PC-9 (cell line): Measurements from ENCODE around the gene PDZD4. TPM values are rescaled to one million over a fixed set of nuclear protein-coding genes. Genes with fewer than 3 reads are reported as not detected.

Source experiments
- BruUV-seq: library from RNA; stranded (reverse); fragments of 400-500 nt; replicated peaks from 2 replicates; lab custom pipeline; 2021; lab: Mats Ljungman, UMichigan
- CTCF ChIA-PET: fragments of 300-600 bp; sonication (Branson Sonifier 250); formaldehyde crosslinking; loops from one replicate; lab custom pipeline; 2022; ENCODE audit warnings: antibody characterized with exemption; lab: Charles Lee
- POLR2A ChIA-PET: fragments of 300-600 bp; sonication (Branson Sonifier 250); formaldehyde crosslinking; loops from one replicate; lab custom pipeline; 2022; ENCODE audit warnings: antibody characterized with exemption; ENCODE audit not compliant: unreplicated experiment; lab: Charles Lee
- DNase-seq, 2 experiments: peaks; one replicate each; pipeline versions ENCODE4 v3.0.0 to v3.0.0-alpha.2; 2015 to 2022; ENCODE audit warnings: mixed read lengths in 1 of 2
- H2AFZ ChIP-seq: fragments of 200-600 bp; sonication (generic); 2 replicates; pipeline ENCODE4 v1.8.1; 2017; ENCODE audit warnings: antibody characterized with exemption
- H3F3A ChIP-seq: fragments of 200-600 bp; sonication (generic); 2 replicates; pipeline ENCODE4 v1.8.1; 2017; ENCODE audit warnings: antibody characterized with exemption, mild to moderate bottlenecking, low read depth; ENCODE audit not compliant: insufficient read depth
- H3K27ac ChIP-seq: fragments of 200-600 bp; sonication (generic); 2 replicates; pipeline ENCODE4 v1.6.1; 2016; ENCODE audit warnings: mixed run types
- H3K27me3 ChIP-seq: fragments of 200-600 bp; sonication (generic); 2 replicates; pipeline ENCODE4 v1.6.1; 2016; ENCODE audit warnings: low read depth, mixed run types; ENCODE audit not compliant: insufficient read depth
- H3K36me3 ChIP-seq: fragments of 200-600 bp; sonication (generic); 2 replicates; pipeline ENCODE4 v1.6.1; 2016; ENCODE audit warnings: low read depth, mixed run types
- H3K4me1 ChIP-seq: fragments of 200-600 bp; sonication (generic); replicated peaks from 2 replicates; pipeline ENCODE4 v1.6.1; 2016; ENCODE audit warnings: mixed run types; ENCODE audit not compliant: insufficient read depth
- H3K4me2 ChIP-seq: fragments of 200-600 bp; sonication (generic); 2 replicates; pipeline ENCODE4 v1.6.1; 2017; ENCODE audit warnings: mixed run types
- H3K4me3 ChIP-seq: fragments of 200-600 bp; sonication (generic); 2 replicates; pipeline ENCODE4 v1.6.1; 2016; ENCODE audit warnings: mixed run types
- H3K79me2 ChIP-seq: fragments of 200-600 bp; sonication (generic); 2 replicates; pipeline ENCODE4 v1.6.1; 2017; ENCODE audit warnings: low read depth, mixed run types
- H3K9me2 ChIP-seq: fragments of 200-600 bp; sonication (generic); 2 replicates; pipeline ENCODE4 v1.8.1; 2017; ENCODE audit warnings: mild to moderate bottlenecking; ENCODE audit not compliant: insufficient read depth
- H3K9me3 ChIP-seq: fragments of 200-600 bp; sonication (generic); 2 replicates; pipeline ENCODE4 v1.8.1; 2016; ENCODE audit warnings: low read depth; ENCODE audit not compliant: insufficient read depth
- H4K20me1 ChIP-seq: fragments of 200-600 bp; sonication (generic); 2 replicates; pipeline ENCODE4 v1.8.1; 2017; ENCODE audit not compliant: insufficient read depth
- CTCF ChIP-seq: fragments of 200-600 bp; sonication (generic); conservative IDR thresholded peaks from 2 replicates; pipeline ENCODE4 v1.6.1; 2017; ENCODE audit warnings: mixed run types, antibody characterized with exemption, mild to moderate bottlenecking, moderate library complexity
- EZH2 ChIP-seq: fragments of 200-600 bp; sonication (generic); IDR thresholded peaks from 2 replicates; pipeline ENCODE4 v1.8.0; 2017; ENCODE audit warnings: antibody characterized with exemption, low read depth
- intact Hi-C: fragments of 100-400 bp; cut with micrococcal nuclease; formaldehyde crosslinking; loops from one replicate; pipeline ENCODE4 v1.10.0; 2022; ENCODE audit not compliant: unreplicated experiment
- total RNA-seq: library from RNA; stranded (reverse); gene quantifications from 2 replicates; pipeline ENCODE4 v1.2.3, GENCODE V29; 2021

The PDZD4 gene
- total RNA-seq, 1 experiment from 2014 or later, result 0.17 TPM

- CTCF ChIA-PET, result no interaction called here
- no TSS peak for BruUV-seq
Measured at GRCh38 chrX:153845842-153846241, 15.5 kb upstream of the PDZD4 start.

DNA sequence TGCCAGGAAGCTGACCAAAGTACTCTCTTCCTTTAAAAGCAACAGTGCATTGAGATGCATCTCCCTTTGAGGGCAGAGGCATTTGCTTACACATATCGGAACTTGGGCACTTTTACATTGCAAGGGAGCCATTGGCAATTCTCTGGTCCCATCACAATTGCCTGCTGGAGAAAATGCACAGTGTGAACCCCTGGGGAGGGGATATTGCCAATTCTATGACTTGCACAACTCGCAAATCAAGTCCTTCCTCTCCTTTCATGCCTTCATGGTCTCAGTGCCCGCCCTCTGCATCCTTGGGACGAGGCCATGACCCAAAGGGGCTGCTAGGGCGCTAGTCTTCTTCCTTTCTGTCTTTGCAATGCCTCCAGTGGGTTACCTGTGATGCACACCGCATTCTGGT is 14.9 kb upstream of the PDZD4 start:
- POLR2A ChIA-PET, result no interaction called here
- Histone ChIP-seq H3K27ac (no peak overlapping the region), H3K4me2 (no peak overlapping the region), H3K9me3 (no peaks in the 10 kb centered on the region), H3K4me3 (no peak overlapping the region), H4K20me1 (no peaks in the 10 kb centered on the region), H3K36me3 (no peaks in the 10 kb centered on the region), H3K4me1 (no peaks in the 10 kb centered on the region), H3K9me2 (no peaks in the 10 kb centered on the region), H3F3A (no peaks in the 10 kb centered on the region), H3K79me2 (no peaks in the 10 kb centered on the region), H2AFZ (no peak overlapping the region), H3K27me3 (peaks cover 59% of the 10 kb centered on the region)
- intact Hi-C loops, result no loop called here
- no TSS peak for BruUV-seq
- CTCF ChIA-PET, result no interaction called here
- TF ChIP-seq EZH2, result no peak
- TF ChIP-seq CTCF, result no peak
- no peak for DNase-seq

More at GRCh38 chrX:153845842-153846241, 15.5 kb upstream of the PDZD4 start:
- H3K27ac ChIP-seq, result no peak overlapping the region
- intact Hi-C loops, result no loop called here
- H3K79me2 ChIP-seq, result no peaks in the 10 kb centered on the region
- no peaks in the 10 kb centered on the region for H4K20me1 ChIP-seq
- H3F3A ChIP-seq, result no peaks in the 10 kb centered on the region
- H3K9me3 ChIP-seq, result no peaks in the 10 kb centered on the region
- TF ChIP-seq EZH2 (no peak), CTCF (no peak)
- H3K4me1 ChIP-seq, result no peaks in the 10 kb centered on the region
- H3K36me3 ChIP-seq, result no peaks in the 10 kb centered on the region
- peaks cover 60% of the 10 kb centered on the region for H3K27me3 ChIP-seq
- POLR2A ChIA-PET, result no interaction called here
- H3K4me3 ChIP-seq, result no peak overlapping the region
- H3K9me2 ChIP-seq, result no peaks in the 10 kb centered on the region
- no peak overlapping the region for H2AFZ ChIP-seq
- no peak for DNase-seq
- H3K4me2 ChIP-seq, result no peak overlapping the region

DNA sequence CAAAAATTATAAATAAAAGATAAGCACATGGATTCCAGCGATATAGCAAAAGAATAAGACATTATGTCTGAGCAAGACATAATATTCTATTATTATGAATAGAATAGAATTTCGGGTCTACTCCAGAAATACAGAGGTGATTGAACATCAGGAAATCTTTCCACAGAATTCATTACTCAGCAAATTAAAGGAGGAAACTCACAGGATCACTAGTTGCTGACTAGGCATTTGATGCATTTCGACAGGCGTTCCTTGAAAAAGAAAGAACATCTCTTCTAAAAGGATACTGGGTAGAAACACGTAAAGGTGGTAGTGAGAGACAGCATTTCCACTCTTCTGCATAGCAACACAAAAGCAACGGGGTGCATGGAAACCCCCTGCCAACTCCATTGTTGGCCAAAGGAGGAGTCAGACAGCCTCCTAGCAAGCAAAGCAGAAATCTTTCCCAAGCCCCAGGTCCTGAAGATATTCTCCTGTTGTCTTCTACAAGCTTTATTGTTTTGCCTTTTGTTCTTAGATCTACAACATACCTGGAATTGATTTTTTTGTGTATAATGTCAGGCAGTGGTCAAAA is 14.3 kb upstream of the PDZD4 start:
- Histone ChIP-seq H2AFZ (no peak overlapping the region), H3K4me2 (no peak overlapping the region), H3K9me2 (no peaks in the 10 kb centered on the region), H3K4me1 (no peaks in the 10 kb centered on the region), H3K4me3 (no peak overlapping the region), H3K79me2 (no peaks in the 10 kb centered on the region), H3K27ac (no peak overlapping the region), H3K36me3 (no peaks in the 10 kb centered on the region), H3F3A (no peaks in the 10 kb centered on the region), H3K9me3 (no peaks in the 10 kb centered on the region), H3K27me3 (peaks cover 63% of the 10 kb centered on the region), H4K20me1 (no peaks in the 10 kb centered on the region)
- ChIA-PET CTCF (no interaction called here), POLR2A (no interaction called here)
- BruUV-seq, result no TSS peak
- intact Hi-C loops, result no loop called here
- DNase-seq, result no peak
- no peak for TF ChIP-seq EZH2
- no peak for TF ChIP-seq CTCF
